ENCODE measurements around the gene GNAS.
"Not testable (repeated sequence)": the region's sequence is repeated elsewhere in the genome, so short reads cannot be mapped to it uniquely, and the experiment has no call there.

The GNAS gene

DNA sequence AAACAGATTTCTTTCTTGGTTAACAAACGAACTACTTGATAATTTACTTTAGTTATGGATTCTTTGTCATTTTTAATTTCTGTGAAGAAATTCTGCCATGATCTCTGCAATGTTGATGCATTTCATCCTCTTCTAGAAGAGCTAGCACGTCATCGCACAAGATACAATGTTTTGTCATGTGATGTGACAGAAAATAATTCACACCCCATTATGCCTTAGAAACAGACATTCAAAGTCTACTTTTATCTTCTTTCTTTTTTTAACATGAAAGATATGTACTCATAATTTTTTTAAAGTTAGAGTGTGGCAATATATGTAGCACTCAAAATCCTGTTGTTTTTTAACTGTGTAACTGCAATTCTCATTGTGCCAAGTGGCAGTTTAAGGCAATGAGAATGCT is 89.0 kb downstream of the GNAS start:
- no peak overlapping the region for H3K4me3 ChIP-seq (ENCODE audit: low read length)
- TF ChIP-seq, protein P1, sequence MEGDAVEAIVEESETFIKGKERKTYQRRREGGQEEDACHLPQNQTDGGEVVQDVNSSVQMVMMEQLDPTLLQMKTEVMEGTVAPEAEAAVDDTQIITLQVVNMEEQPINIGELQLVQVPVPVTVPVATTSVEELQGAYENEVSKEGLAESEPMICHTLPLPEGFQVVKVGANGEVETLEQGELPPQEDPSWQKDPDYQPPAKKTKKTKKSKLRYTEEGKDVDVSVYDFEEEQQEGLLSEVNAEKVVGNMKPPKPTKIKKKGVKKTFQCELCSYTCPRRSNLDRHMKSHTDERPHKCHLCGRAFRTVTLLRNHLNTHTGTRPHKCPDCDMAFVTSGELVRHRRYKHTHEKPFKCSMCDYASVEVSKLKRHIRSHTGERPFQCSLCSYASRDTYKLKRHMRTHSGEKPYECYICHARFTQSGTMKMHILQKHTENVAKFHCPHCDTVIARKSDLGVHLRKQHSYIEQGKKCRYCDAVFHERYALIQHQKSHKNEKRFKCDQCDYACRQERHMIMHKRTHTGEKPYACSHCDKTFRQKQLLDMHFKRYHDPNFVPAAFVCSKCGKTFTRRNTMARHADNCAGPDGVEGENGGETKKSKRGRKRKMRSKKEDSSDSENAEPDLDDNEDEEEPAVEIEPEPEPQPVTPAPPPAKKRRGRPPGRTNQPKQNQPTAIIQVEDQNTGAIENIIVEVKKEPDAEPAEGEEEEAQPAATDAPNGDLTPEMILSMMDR (conservative IDR thresholded peaks at IDR 0.05; ENCODE audit: low read depth, low read length) = no peak
- no peak for DNase-seq (ENCODE audit: low read depth)

DNA sequence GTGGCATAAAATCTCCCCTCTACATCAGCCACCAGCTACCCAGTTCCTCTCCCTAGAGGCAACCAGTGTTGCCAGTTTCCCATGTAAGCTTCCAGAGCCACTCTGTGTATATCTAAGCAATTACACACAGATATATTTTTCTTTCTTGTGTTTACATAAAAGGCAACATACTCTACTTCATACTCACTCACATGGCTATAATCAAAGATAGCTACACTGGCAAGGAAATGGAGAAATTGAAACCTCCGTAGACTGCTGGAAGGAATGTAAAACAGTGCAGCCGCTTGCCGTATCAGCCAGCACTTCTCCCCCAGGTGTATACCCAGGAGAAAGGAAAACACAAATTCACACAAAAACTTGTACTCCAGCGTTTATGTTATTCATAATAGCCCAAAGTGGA is 90.0 kb downstream of the GNAS start:
- H3K4me3 ChIP-seq (ENCODE audit: low read length) = no peak overlapping the region
- DNase-seq (ENCODE audit: low read depth) = no peak
- TF ChIP-seq, protein P1 (conservative IDR thresholded peaks at IDR 0.05; ENCODE audit: low read depth, low read length) = no peak

DNA sequence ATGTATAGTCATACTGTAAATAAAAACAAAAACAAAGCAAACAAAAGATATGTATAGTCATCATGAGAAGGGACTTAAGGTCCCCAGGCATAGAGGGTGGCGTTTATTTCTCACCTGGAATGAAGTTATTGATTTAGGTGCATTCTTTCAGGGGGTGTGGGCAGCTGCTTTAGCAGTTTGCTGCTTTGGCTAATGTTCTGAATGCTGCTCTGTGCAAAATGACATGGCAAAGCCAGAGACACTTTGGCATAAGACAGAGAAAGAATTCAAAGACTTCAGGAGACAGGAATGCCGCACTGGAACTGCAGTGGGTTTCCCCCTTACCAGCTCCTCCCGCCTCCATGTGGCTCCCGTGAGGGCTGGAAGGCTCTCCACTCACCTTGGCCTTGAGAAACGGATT is 92.1 kb downstream of the GNAS start:
- DNase-seq (ENCODE audit: low read depth) = no peak
- no peak overlapping the region for H3K4me3 ChIP-seq (ENCODE audit: low read length)
- TF ChIP-seq, protein P1 (conservative IDR thresholded peaks at IDR 0.05; ENCODE audit: low read depth, low read length) = no peak

DNA sequence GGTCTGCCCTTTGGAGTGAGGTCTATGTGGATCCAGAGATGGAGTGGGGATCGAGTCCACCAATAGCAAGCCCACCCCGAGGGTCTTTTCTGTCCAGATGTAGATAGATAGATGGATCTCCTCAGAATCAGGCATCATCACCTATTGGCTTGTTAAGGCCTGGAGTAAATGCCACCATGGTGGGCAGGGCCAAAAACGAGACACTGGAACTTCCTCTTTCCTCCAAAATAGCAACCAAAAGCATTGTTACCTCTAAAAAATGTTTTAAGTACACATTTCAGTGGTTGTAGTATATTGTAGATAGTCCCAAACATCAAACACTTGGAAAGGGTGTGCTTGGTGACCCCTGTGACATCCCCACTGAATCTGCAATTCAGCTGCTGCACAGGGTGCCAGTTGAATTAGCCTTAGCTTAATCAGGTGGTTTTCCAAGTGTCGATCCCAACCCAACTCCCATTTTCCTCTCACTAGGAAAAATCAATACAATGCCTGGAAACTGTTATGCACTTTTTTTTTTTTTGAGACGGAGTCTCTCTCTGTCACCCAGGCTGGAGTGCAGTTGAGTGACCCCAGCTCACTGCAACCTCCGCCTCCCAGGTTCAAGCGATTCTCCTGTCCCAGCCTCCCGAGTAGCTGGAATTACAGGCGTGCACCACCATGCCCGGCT is 93.6 kb downstream of the GNAS start:
- H3K4me3 ChIP-seq (ENCODE audit: low read length) = no peak overlapping the region
- TF ChIP-seq, protein P1 (conservative IDR thresholded peaks at IDR 0.05; ENCODE audit: low read depth, low read length) = no peak
- DNase-seq (ENCODE audit: low read depth) = no peak

DNA sequence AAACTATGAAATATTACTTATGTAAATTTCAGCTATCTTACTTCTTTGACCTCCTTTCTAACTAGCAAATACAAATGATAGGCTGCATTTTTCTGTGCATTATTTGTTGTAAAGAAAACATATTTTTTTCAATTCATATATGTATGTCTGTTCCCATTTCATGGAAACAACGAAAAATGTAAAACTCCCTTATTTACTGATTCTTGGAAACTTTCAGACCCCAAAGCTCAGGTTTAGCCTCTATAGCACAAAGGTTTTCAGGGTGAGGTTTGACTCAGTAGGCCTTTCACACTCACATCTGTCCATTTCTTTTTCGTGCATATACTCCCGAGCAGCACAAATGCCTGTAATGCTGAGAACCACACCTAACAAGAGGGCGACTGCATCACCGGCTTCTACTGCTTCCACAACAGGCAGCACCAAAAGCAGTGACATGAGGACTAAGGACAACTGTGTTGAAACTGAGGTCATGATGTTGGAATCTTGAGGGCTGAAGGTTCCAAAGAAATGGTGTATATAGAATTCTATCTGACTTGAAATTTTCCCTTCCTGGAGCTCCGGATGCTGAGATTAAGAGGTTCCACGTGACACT is 95.4 kb downstream of the GNAS start:
- not testable (repeated sequence) for H3K4me3 ChIP-seq (ENCODE audit: low read length); DNase-seq (ENCODE audit: low read depth)

DNA sequence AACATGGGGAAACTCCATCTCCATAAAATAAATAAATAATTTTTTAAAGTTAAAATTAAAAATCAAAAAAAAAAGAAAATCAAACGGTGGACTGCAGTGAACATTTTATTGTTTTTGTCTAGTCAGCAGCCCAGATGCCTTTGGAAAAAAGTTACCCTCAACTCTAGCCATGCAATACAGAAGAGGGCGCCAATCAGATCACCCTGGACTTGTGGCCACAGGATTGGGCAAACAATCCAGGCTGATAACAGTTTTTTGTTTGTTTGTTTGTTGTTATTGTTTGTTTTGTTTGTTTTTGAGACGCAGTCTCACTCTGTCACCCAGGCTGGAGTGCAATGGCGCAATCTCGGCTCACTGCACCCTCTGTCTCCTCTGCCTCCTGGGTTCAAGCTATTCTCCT is 98.1 kb downstream of the GNAS start:
- no peak overlapping the region for H3K4me3 ChIP-seq (ENCODE audit: low read length)
- no peak for DNase-seq (ENCODE audit: low read depth)
- TF ChIP-seq, protein P1 (conservative IDR thresholded peaks at IDR 0.05; ENCODE audit: low read depth, low read length) = no peak

DNA sequence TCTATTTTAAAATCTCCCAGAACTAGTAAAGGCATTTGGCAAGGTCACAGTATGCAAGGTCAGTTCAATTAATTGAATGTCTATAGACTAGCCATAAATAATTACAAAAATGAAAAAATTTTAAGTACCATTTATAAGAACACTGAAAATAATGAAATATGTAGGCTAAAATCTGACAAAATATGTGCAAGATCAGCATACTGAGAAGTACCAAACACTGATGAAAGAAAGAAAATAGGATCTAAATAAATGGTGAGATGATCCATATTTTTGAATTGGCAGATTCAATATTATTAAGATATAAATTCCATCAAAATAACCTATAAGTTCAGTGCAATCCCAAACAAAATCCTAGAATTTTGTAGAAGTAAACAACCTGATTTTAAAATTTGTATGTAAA is 100.5 kb downstream of the GNAS start:
- TF ChIP-seq, protein P1 (conservative IDR thresholded peaks at IDR 0.05; ENCODE audit: low read depth, low read length) = no peak
- no peak overlapping the region for H3K4me3 ChIP-seq (ENCODE audit: low read length)

More for the DNA sequence above, 100.5 kb downstream of the GNAS start:
- no peak for DNase-seq (ENCODE audit: low read depth)

All from retinal pigment epithelial cell (primary cell).